HG02852 (cell line): ENCODE results near the gene NPEPL1.
A peak's percentile ranks its signal among the peaks of the same experiment; 100 is the strongest.

ENCODE experiments used
- ATAC-seq: cut with Tn5 transposase; IDR thresholded peaks from one replicate; pipeline ENCODE4 v1.9.1; 2021; ENCODE audit warnings: mild to moderate bottlenecking, moderate library complexity; ENCODE audit not compliant: unreplicated experiment

The NPEPL1 gene

GRCh38 chr20:58682656-58683531 lies 9.7 kb upstream of the NPEPL1 start:
- ATAC-seq, result no peak

- ATAC-seq, result no peak
Measured at GRCh38 chr20:58684291-58684690, 8.3 kb upstream of the NPEPL1 start.

- ATAC-seq, result no peak
Measured at GRCh38 chr20:58685988-58686387, 6.6 kb upstream of the NPEPL1 start.

GRCh38 chr20:58688414-58688813 lies 4.2 kb upstream of the NPEPL1 start:
- no peak for ATAC-seq

- no peak for ATAC-seq
Measured at GRCh38 chr20:58688840-58689239, 3.8 kb upstream of the NPEPL1 start.

- no peak for ATAC-seq
Measured at GRCh38 chr20:58690396-58691135, 2.0 kb upstream of the NPEPL1 start.

GRCh38 chr20:58691773-58692578 lies 624 bp upstream of the NPEPL1 start:
- no peak for ATAC-seq

- peak; percentile 31 for ATAC-seq
Measured at GRCh38 chr20:58693226-58694006, 816 bp downstream of the NPEPL1 start.

- no peak for ATAC-seq
Measured at GRCh38 chr20:58694241-58695083, 1.9 kb downstream of the NPEPL1 start.

- no peak for ATAC-seq
Measured at GRCh38 chr20:58695084-58695722, 2.6 kb downstream of the NPEPL1 start.

GRCh38 chr20:58695895-58696375 lies 3.3 kb downstream of the NPEPL1 start:
- no peak for ATAC-seq

- ATAC-seq, result no peak
Measured at GRCh38 chr20:58696411-58696961, 3.9 kb downstream of the NPEPL1 start.

GRCh38 chr20:58697201-58697866 lies 4.7 kb downstream of the NPEPL1 start:
- no peak for ATAC-seq

GRCh38 chr20:58697867-58698703 lies 5.5 kb downstream of the NPEPL1 start:
- no peak for ATAC-seq

GRCh38 chr20:58698741-58699622 lies 6.4 kb downstream of the NPEPL1 start:
- ATAC-seq, result no peak

GRCh38 chr20:58699623-58700107 lies 7.1 kb downstream of the NPEPL1 start:
- no peak for ATAC-seq
